Natural killer cell (primary cell): ENCODE measurements around the gene MALRD1. TPM values are rescaled to one million over a fixed set of nuclear protein-coding genes. Genes with fewer than 3 reads are reported as not detected.

Experiments used
- ATAC-seq, 3 donors: fragments of 150-1000 bp in 2 of 3; fragments of 200-7000 bp in 1 of 3; cut with Tn5 transposase; 1 replicate in 1 of 3; 2 replicates in 2 of 3; pipeline ENCODE4 v1.10.0; 2021; ENCODE audit warnings: mild to moderate bottlenecking in 2 of 3, moderate library complexity in 2 of 3
- DNase-seq, 2 donors: peaks; one replicate each; pipeline versions ENCODE4 v3.0.0 to v3.0.0-alpha.2; 2013 to 2021; ENCODE audit warnings: mixed read lengths in 1 of 2
- H3K27ac ChIP-seq: one replicate; pipeline ENCODE4 v1.5.1; 2013; ENCODE audit warnings: mild to moderate bottlenecking, low read length
- H3K27me3 ChIP-seq: one replicate; pipeline ENCODE4 v1.6.1; 2013; ENCODE audit warnings: low read length; ENCODE audit not compliant: control insufficient read depth, insufficient read depth
- H3K36me3 ChIP-seq: one replicate; pipeline ENCODE4 v1.6.1; 2013; ENCODE audit warnings: low read length; ENCODE audit not compliant: control insufficient read depth, insufficient read depth
- H3K4me1 ChIP-seq: one replicate; pipeline ENCODE4 v1.6.1; 2013; ENCODE audit warnings: low read length; ENCODE audit not compliant: control insufficient read depth, insufficient read depth
- H3K4me3 ChIP-seq: one replicate; pipeline ENCODE4 v1.5.1; 2013; ENCODE audit warnings: low read length
- H3K9me3 ChIP-seq: one replicate; pipeline ENCODE4 v1.6.1; 2013; ENCODE audit warnings: low read length; ENCODE audit not compliant: control insufficient read depth, insufficient read depth
- H3K27ac Mint-ChIP-seq, 2 donors: one replicate each; pipeline ENCODE4 v1.8.0; 2022; ENCODE audit warnings: mild to moderate bottlenecking in 2 of 2, mixed read lengths in 2 of 2, moderate library complexity in 1 of 2
- H3K27me3 Mint-ChIP-seq, 2 donors: one replicate each; pipeline ENCODE4 v1.8.0; 2022; ENCODE audit warnings: low read depth in 2 of 2, mixed read lengths in 2 of 2
- H3K36me3 Mint-ChIP-seq: one replicate; pipeline ENCODE4 v1.8.0; 2022; ENCODE audit warnings: mixed read lengths
- H3K4me1 Mint-ChIP-seq, 2 donors: one replicate each; pipeline ENCODE4 v1.8.0; 2022; ENCODE audit warnings: mixed read lengths in 2 of 2
- H3K4me3 Mint-ChIP-seq: one replicate; pipeline ENCODE4 v1.8.0; 2022; ENCODE audit warnings: mild to moderate bottlenecking, moderate library complexity, mixed read lengths
- H3K9me3 Mint-ChIP-seq, 2 donors: one replicate each; pipeline ENCODE4 v1.8.0; 2022; ENCODE audit warnings: mixed read lengths in 2 of 2
- CTCF ChIP-seq: fragments of 200-600 bp; IDR thresholded peaks from one replicate; pipeline ENCODE4 v1.8.0; 2022; ENCODE audit warnings: antibody characterized with exemption
- WGBS: methylation state at CpG from one replicate; pipeline ENCODE4 v1.1.7; 2013; ENCODE audit warnings: missing lambda C conversion rate; ENCODE audit not compliant: insufficient coverage; 5-methylcytosine and 5-hydroxymethylcytosine counted together
- intact Hi-C: fragments of 100-400 bp; cut with micrococcal nuclease; formaldehyde crosslinking; loops from one replicate; pipeline ENCODE4 v1.14.2; 2022
- total RNA-seq, 4 donors: library from RNA; stranded (reverse); fragments of 120-200 nt in 1 of 4; gene quantifications; one replicate each; pipeline versions ENCODE4 v1.2.3 to v1.2.4, GENCODE V29; 2013 to 2022

The MALRD1 gene
- total RNA-seq, 3 donors from 2014 or later (not counting 1 experiment from before 2014, with no cell fraction given): not detected

- no peak for ATAC-seq
- no peak overlapping the region for H3K27ac Mint-ChIP-seq
These were observed 325.4 kb downstream of the MALRD1 start for GRCh38 chr10:19373988-19374387.

DNA sequence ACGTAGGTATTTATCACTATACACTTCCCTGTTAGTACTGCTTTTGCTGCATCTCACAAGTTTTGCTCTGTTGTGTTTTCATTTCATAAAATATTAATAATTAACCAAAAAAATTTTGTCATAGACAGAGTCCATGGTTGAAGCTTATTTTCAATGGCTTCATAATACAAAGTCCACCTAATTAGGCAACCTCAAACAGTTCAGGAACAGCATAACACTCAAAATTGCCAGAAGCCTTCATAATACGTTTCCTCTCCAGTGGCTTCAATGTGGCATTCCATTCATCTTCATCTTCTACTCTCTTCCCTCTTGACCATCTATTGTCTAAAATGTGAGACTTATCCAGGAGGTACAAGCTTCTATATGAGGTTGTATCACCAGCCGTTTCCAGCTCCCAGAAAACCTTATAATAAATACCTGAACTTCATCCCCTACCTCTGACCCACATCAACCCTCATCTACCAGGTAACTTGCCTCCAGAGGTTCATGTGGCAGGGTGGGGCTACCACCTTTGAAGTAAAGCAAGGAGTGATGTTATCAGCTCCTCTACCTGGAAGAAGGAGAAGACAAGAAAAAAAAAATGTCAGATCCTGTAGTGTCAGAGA, 337.3 kb downstream of the MALRD1 start:
- Histone ChIP-seq H3K27ac (no peak overlapping the region), H3K36me3 (no peaks in the 10 kb centered on the region), H3K9me3 (no peaks in the 10 kb centered on the region), H3K4me3 (no peak overlapping the region), H3K27me3 (no peaks in the 10 kb centered on the region), H3K4me1 (no peaks in the 10 kb centered on the region)
- Mint-ChIP-seq H3K27me3 (no peaks in the 10 kb centered on the region), H3K27ac (no peak overlapping the region), H3K9me3 (peaks cover 5 to 6% of the 10 kb centered on the region in 2 donors), H3K36me3 (no peaks in the 10 kb centered on the region), H3K4me3 (no peak overlapping the region), H3K4me1 (no peaks in the 10 kb centered on the region)
- DNase-seq (no peak), ATAC-seq (no peak)
- TF ChIP-seq CTCF: no peak
- intact Hi-C loops: no loop called here
- WGBS: 73% methylated on average over 2 of the region's 3 CpGs

More at GRCh38 chr10:19373988-19374387, 325.4 kb downstream of the MALRD1 start:
- Histone ChIP-seq H3K4me3 (no peak overlapping the region), H3K36me3 (no peaks in the 10 kb centered on the region), H3K27ac (no peak overlapping the region), H3K27me3 (no peaks in the 10 kb centered on the region), H3K9me3 (no peaks in the 10 kb centered on the region), H3K4me1 (no peaks in the 10 kb centered on the region)
- TF ChIP-seq CTCF: no peak
- no peaks in the 10 kb centered on the region for H3K27me3 Mint-ChIP-seq
- H3K4me3 Mint-ChIP-seq: no peak overlapping the region
- DNase-seq: no peak
- H3K36me3 Mint-ChIP-seq: no peaks in the 10 kb centered on the region
- no CpG with 5 or more reads among the region's 3 CpGs for WGBS
- intact Hi-C loops: no loop called here
- peaks cover 0 to 2% of the 10 kb centered on the region in 2 donors for H3K9me3 Mint-ChIP-seq
- H3K4me1 Mint-ChIP-seq: no peaks in the 10 kb centered on the region

GRCh38 chr10:19408924-19409323, 360.3 kb downstream of the MALRD1 start:
- 64% methylated on average over 1 of the region's 1 CpG for WGBS
- Histone ChIP-seq H3K27me3 (no peaks in the 10 kb centered on the region), H3K4me1 (no peaks in the 10 kb centered on the region), H3K27ac (no peak overlapping the region), H3K9me3 (no peaks in the 10 kb centered on the region), H3K4me3 (no peak overlapping the region), H3K36me3 (no peaks in the 10 kb centered on the region)
- H3K9me3 Mint-ChIP-seq: no peaks in the 10 kb centered on the region
- ATAC-seq (no peak), DNase-seq (no peak)
- H3K27ac Mint-ChIP-seq: no peak overlapping the region
- H3K27me3 Mint-ChIP-seq: peaks cover 0 to 2% of the 10 kb centered on the region in 2 donors
- no peak for TF ChIP-seq CTCF
- H3K36me3 Mint-ChIP-seq: no peaks in the 10 kb centered on the region
- intact Hi-C loops: loop anchor here (5.0 kb wide), 1 partner anchor 563 kb away; no protein-coding TSS in a partner anchor
- no peaks in the 10 kb centered on the region for H3K4me1 Mint-ChIP-seq
- no peak overlapping the region for H3K4me3 Mint-ChIP-seq

DNA sequence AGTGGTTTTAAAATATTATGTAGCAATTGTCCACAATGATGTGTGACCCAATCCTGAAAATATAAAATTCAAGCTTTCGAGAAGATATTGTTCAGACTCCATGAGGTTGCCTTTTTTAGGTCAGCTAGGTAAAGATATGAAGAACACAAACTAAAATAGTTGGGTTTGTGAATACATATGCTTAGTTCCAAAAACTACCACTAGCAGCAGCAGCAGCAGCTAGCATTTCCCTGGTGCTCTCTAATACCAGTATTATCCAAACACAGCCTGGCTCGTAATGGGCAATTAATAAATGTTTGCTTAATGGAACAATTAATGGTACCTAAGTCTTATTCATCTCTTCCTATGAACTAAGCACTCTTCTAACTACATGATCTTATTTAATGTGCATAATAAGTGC, 362.5 kb downstream of the MALRD1 start:
- Mint-ChIP-seq H3K4me1 (no peaks in the 10 kb centered on the region), H3K27ac (no peak overlapping the region), H3K9me3 (no peaks in the 10 kb centered on the region), H3K4me3 (no peak overlapping the region), H3K36me3 (no peaks in the 10 kb centered on the region), H3K27me3 (peaks cover 0 to 2% of the 10 kb centered on the region in 2 donors)
- ATAC-seq: no peak
- TF ChIP-seq CTCF: no peak
- no peaks in the 10 kb centered on the region for H3K36me3 ChIP-seq
- H3K9me3 ChIP-seq: no peaks in the 10 kb centered on the region
- H3K27me3 ChIP-seq: no peaks in the 10 kb centered on the region
- WGBS: 100% methylated on average over 1 of the region's 2 CpGs
- H3K4me3 ChIP-seq: no peak overlapping the region
- no peak for DNase-seq
- intact Hi-C loops: loop anchor here (5.0 kb wide), 1 partner anchor 1446 kb away; no protein-coding TSS in a partner anchor
- no peaks in the 10 kb centered on the region for H3K4me1 ChIP-seq
- H3K27ac ChIP-seq: no peak overlapping the region
